WTC11 (cell line): Measurements from ENCODE around the gene GPR161. TPM values are rescaled to one million over a fixed set of nuclear protein-coding genes. Genes with fewer than 3 reads are reported as not detected.
"Not testable (repeated sequence)": the region's sequence is repeated elsewhere in the genome, so short reads cannot be mapped to it uniquely, and the experiment has no call there.

Source experiments
- ATAC-seq: fragments of 200-7000 bp; cut with Tn5 transposase; 2 replicates; pipeline ENCODE4 v1.10.0; 2021; ENCODE audit warnings: mild to moderate bottlenecking, moderate library complexity
- CTCF ChIA-PET: fragments of 300-600 bp; sonication (Branson Sonifier 250); formaldehyde crosslinking; loops from one replicate; lab custom pipeline; 2021; ENCODE audit warnings: antibody characterized with exemption; lab: Charles Lee
- POLR2A ChIA-PET: fragments of 350-600 bp; sonication (Branson Sonifier 250); formaldehyde crosslinking; loops from one replicate; lab custom pipeline; 2021; ENCODE audit warnings: antibody characterized with exemption; lab: Charles Lee
- DNase-seq: peaks from one replicate; pipeline ENCODE4 v3.0.0; 2021; ENCODE audit warnings: low spot score
- H3K27ac Mint-ChIP-seq: 2 replicates; pipeline ENCODE4 v1.8.0; 2021; ENCODE audit warnings: mixed read lengths
- H3K27me3 Mint-ChIP-seq: 2 replicates; pipeline ENCODE4 v1.8.0; 2021; ENCODE audit warnings: low read depth, mild to moderate bottlenecking, moderate library complexity, mixed read lengths
- H3K36me3 Mint-ChIP-seq: 2 replicates; pipeline ENCODE4 v1.8.0; 2021; ENCODE audit warnings: mixed read lengths
- H3K4me1 Mint-ChIP-seq: 2 replicates; pipeline ENCODE4 v1.8.0; 2022; ENCODE audit warnings: mixed read lengths
- H3K4me3 Mint-ChIP-seq: 2 replicates; pipeline ENCODE4 v1.8.0; 2021; ENCODE audit warnings: mild to moderate bottlenecking, moderate library complexity, mixed read lengths
- H3K9me3 Mint-ChIP-seq: 2 replicates; pipeline ENCODE4 v1.8.0; 2021; ENCODE audit warnings: mixed read lengths
- ESRRA ChIP-seq: sonication (generic); formaldehyde crosslinking; IDR thresholded peaks from 2 replicates; pipeline ENCODE4 v1.8.1; 2022; ENCODE audit warnings: mild to moderate bottlenecking, missing genetic modification reagents, borderline replicate concordance
- IRF2 ChIP-seq: sonication (generic); formaldehyde crosslinking; IDR thresholded peaks from 2 replicates; pipeline ENCODE4 v1.8.0; 2022; ENCODE audit warnings: low read depth, missing genetic modification reagents, borderline replicate concordance
- KAT7 ChIP-seq: sonication (generic); formaldehyde crosslinking; IDR thresholded peaks from 2 replicates; pipeline ENCODE4 v1.8.1; 2023; ENCODE audit warnings: missing genetic modification reagents, mild to moderate bottlenecking, borderline replicate concordance
- NR2C2 ChIP-seq: sonication (generic); formaldehyde crosslinking; IDR thresholded peaks from 2 replicates; pipeline ENCODE4 v1.8.0; 2022; ENCODE audit warnings: mild to moderate bottlenecking, missing genetic modification reagents
- OVOL2 ChIP-seq: fragments of 250-450 bp; sonication (Bioruptor Pico); IDR thresholded peaks from 2 replicates; pipeline ENCODE4 v1.9.0; 2021; ENCODE audit warnings: mild to moderate bottlenecking, borderline replicate concordance
- TP53 ChIP-seq: sonication (generic); formaldehyde crosslinking; IDR thresholded peaks from 2 replicates; pipeline ENCODE4 v1.8.1; 2023; ENCODE audit warnings: mild to moderate bottlenecking, missing genetic modification reagents
- total RNA-seq: library from RNA; stranded (reverse); gene quantifications from 3 replicates; pipeline ENCODE4 v1.2.3, GENCODE V29; 2021
- TF ChIP-seq, protein P1 (sequence below): sonication (generic); formaldehyde crosslinking; IDR thresholded peaks from 2 replicates; pipeline ENCODE4 v1.8.1; 2022; ENCODE audit warnings: low read depth, mild to moderate bottlenecking, moderate library complexity, missing genetic modification reagents, borderline replicate concordance
- TF ChIP-seq, protein P2 (sequence below): sonication (generic); formaldehyde crosslinking; IDR thresholded peaks from 2 replicates; pipeline ENCODE4 v1.8.1; 2022; ENCODE audit warnings: mild to moderate bottlenecking, missing genetic modification reagents, moderate library complexity, borderline replicate concordance
- TF ChIP-seq, protein P3 (sequence below): fragments of 250-450 bp; sonication (Bioruptor Pico); IDR thresholded peaks from 2 replicates; pipeline ENCODE4 v2.1.2; 2022; ENCODE audit warnings: mild to moderate bottlenecking, moderate library complexity
- TF ChIP-seq, protein P4 (sequence below): sonication (generic); formaldehyde crosslinking; IDR thresholded peaks from 2 replicates; pipeline ENCODE4 v1.8.1; 2023; ENCODE audit warnings: mild to moderate bottlenecking, moderate library complexity, missing genetic modification reagents

The GPR161 gene
- total RNA-seq, 1 experiment from 2014 or later = 11.6 TPM

DNA sequence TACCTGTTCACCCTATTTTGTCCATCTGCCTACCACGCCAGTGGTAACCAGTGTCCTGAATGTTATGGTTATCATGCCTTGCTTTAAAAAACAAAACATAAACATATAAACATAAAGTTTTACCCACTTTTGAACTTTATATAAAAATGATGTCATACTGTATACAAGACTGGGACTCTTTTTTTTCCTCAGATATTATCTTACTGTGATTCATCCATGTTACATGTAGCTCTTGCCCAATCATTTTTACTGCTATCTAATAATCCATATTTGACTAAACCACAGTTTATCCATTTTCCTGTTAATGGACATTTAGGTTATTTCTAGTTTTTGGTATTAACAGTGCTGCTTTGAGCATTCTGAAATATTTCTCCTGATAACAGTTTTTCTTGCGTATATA lies 78.8 kb downstream of the GPR161 start:
- no peaks in the 10 kb centered on the region for H3K4me1 Mint-ChIP-seq
- H3K36me3 Mint-ChIP-seq = peaks cover 7% of the 10 kb centered on the region
- ATAC-seq (no peak), DNase-seq (no peak)
- H3K27ac Mint-ChIP-seq = no peak overlapping the region
- ChIA-PET CTCF (interaction anchor here (1.0 kb wide), 1 partner anchor 255 kb away, joined by 4 read pairs; no protein-coding TSS in a partner anchor), POLR2A (no interaction called here)
- no peak overlapping the region for H3K4me3 Mint-ChIP-seq
- peaks cover 4% of the 10 kb centered on the region; the same call in 1 of the 2 replicates for H3K9me3 Mint-ChIP-seq
- H3K27me3 Mint-ChIP-seq = no peaks in the 10 kb centered on the region
- TF ChIP-seq, protein P1, sequence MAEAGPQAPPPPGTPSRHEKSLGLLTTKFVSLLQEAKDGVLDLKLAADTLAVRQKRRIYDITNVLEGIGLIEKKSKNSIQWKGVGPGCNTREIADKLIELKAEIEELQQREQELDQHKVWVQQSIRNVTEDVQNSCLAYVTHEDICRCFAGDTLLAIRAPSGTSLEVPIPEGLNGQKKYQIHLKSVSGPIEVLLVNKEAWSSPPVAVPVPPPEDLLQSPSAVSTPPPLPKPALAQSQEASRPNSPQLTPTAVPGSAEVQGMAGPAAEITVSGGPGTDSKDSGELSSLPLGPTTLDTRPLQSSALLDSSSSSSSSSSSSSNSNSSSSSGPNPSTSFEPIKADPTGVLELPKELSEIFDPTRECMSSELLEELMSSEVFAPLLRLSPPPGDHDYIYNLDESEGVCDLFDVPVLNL (CRISPR knock-in tag) = no peak
- no peak for TF ChIP-seq IRF2

DNA sequence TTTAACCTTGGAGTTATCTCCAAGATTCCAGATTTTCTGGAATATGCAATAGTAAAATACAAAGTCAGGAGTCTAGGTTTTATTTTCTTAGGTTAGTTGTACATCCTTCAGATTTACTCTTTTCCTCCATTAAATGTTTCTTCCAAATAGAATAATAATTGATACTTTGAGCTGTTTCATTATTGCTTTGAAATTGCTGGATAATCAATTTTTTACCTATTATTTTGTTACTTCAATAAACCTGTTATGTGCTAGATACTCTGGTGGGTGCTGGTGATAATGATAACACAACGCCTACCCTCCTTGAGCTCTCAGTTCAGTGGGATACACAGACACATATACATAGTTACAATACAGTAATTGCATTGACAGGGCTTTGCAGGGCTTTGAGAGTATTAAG lies 79.4 kb downstream of the GPR161 start:
- H3K9me3 Mint-ChIP-seq = peaks cover 4% of the 10 kb centered on the region; the same call in 1 of the 2 replicates
- POLR2A ChIA-PET = no interaction called here
- H3K27ac Mint-ChIP-seq = no peak overlapping the region
- H3K4me3 Mint-ChIP-seq = no peak overlapping the region
- DNase-seq (no peak), ATAC-seq (no peak)
- no peak for TF ChIP-seq OVOL2 (CRISPR knock-in tag)
- H3K4me1 Mint-ChIP-seq = no peaks in the 10 kb centered on the region
- H3K36me3 Mint-ChIP-seq = peaks cover 7% of the 10 kb centered on the region
- no peaks in the 10 kb centered on the region for H3K27me3 Mint-ChIP-seq
- CTCF ChIA-PET = interaction anchor here (0.9 to 1.0 kb wide), 2 partner anchors 25 to 254 kb away, joined by 3 to 4 read pairs; no protein-coding TSS in a partner anchor

DNA sequence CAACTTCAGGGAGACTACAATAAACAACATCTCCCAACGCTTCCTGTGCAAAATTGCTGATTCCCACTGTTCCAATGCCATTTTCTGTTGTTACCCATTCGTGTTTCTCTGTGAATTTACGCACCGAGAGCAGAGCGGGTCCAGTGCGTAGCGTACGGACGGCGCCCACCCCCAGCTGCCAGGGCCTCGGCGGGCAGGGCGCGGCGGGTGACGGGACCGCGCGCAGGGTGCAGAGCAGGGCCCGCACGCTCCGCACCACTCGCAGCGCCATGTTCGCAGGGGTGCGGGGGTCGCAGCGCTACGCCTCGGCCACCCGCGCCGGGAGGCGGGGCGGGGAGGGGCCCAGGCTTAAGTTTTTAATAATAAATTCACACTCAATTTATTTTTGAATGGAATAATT lies 80.6 kb downstream of the GPR161 start:
- peak; percentile 59 for ATAC-seq

DNA sequence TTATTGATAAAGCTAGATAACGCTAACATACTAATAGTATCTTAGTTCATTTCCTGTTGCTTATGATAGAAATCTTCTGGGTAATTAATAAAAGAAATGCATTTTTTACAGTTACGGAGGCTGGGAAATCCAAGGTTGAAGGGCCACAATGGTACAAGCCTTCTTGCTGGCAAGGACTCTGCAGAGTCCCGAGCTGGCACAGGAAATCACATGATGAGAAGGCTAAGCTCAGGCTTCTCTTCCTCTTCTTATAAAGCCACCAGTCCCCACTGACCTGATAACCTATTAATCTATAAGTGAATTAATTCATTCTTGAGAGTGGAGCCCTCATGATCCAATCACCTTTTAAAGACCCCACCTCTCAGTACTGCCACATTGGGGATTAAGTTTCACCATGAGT lies 82.6 kb downstream of the GPR161 start:
- ATAC-seq = no peak
- no peak overlapping the region for H3K27ac Mint-ChIP-seq

More for the DNA sequence above, 80.6 kb downstream of the GPR161 start:
- H3K27me3 Mint-ChIP-seq, DNase-seq, H3K36me3 Mint-ChIP-seq, H3K27ac Mint-ChIP-seq, H3K4me3 Mint-ChIP-seq, H3K9me3 Mint-ChIP-seq, POLR2A ChIA-PET, H3K4me1 Mint-ChIP-seq, CTCF ChIA-PET: not testable (repeated sequence)

More for the DNA sequence above, 82.6 kb downstream of the GPR161 start:
- peaks cover 4% of the 10 kb centered on the region; the same call in 1 of the 2 replicates for H3K9me3 Mint-ChIP-seq
- no peaks in the 10 kb centered on the region for H3K27me3 Mint-ChIP-seq
- H3K4me1 Mint-ChIP-seq = no peaks in the 10 kb centered on the region
- TF ChIP-seq IRF2 (no peak), ESRRA (CRISPR knock-in tag) (no peak), NR2C2 (CRISPR knock-in tag) (no peak), KAT7 (no peak), OVOL2 (CRISPR knock-in tag) (no peak), TP53 (CRISPR knock-in tag) (no peak)
- TF ChIP-seq, protein P2, sequence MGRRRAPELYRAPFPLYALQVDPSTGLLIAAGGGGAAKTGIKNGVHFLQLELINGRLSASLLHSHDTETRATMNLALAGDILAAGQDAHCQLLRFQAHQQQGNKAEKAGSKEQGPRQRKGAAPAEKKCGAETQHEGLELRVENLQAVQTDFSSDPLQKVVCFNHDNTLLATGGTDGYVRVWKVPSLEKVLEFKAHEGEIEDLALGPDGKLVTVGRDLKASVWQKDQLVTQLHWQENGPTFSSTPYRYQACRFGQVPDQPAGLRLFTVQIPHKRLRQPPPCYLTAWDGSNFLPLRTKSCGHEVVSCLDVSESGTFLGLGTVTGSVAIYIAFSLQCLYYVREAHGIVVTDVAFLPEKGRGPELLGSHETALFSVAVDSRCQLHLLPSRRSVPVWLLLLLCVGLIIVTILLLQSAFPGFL (CRISPR knock-in tag) = no peak
- TF ChIP-seq, protein P3, sequence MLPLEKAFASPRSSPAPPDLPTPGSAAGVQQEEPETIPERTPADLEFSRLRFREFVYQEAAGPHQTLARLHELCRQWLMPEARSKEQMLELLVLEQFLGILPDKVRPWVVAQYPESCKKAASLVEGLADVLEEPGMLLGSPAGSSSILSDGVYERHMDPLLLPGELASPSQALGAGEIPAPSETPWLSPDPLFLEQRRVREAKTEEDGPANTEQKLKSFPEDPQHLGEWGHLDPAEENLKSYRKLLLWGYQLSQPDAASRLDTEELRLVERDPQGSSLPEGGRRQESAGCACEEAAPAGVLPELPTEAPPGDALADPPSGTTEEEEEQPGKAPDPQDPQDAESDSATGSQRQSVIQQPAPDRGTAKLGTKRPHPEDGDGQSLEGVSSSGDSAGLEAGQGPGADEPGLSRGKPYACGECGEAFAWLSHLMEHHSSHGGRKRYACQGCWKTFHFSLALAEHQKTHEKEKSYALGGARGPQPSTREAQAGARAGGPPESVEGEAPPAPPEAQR (CRISPR knock-in tag) = no peak
- TF ChIP-seq, protein P4, sequence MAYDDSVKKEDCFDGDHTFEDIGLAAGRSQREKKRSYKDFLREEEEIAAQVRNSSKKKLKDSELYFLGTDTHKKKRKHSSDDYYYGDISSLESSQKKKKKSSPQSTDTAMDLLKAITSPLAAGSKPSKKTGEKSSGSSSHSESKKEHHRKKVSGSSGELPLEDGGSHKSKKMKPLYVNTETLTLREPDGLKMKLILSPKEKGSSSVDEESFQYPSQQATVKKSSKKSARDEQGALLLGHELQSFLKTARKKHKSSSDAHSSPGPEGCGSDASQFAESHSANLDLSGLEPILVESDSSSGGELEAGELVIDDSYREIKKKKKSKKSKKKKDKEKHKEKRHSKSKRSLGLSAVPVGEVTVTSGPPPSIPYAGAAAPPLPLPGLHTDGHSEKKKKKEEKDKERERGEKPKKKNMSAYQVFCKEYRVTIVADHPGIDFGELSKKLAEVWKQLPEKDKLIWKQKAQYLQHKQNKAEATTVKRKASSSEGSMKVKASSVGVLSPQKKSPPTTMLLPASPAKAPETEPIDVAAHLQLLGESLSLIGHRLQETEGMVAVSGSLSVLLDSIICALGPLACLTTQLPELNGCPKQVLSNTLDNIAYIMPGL (CRISPR knock-in tag) = no peak
- TF ChIP-seq, all 79 proteins: peak for 0
- no peak for DNase-seq
- H3K36me3 Mint-ChIP-seq = peaks cover 7% of the 10 kb centered on the region
- H3K4me3 Mint-ChIP-seq = no peak overlapping the region
- CTCF ChIA-PET = interaction anchor here (1.1 kb wide), 1 partner anchor 268 kb away, joined by 3 read pairs; no protein-coding TSS in a partner anchor
- POLR2A ChIA-PET = interaction anchor here (0.7 kb wide), 1 partner anchor 29 kb away, joined by 6 read pairs; no protein-coding TSS in a partner anchor
